Ovary (tissue), 3 donors: Measurements from ENCODE around the gene CFDP1.

Experiments
- EP300 ChIP-seq: sonication (generic); formaldehyde crosslinking; IDR thresholded peaks from one replicate; pipeline ENCODE4 v1.6.1; 2017; ENCODE audit warnings: antibody characterized with exemption
- POLR2A ChIP-seq: fragments of 450-650 bp; IDR thresholded peaks from one replicate; pipeline ENCODE4 v1.6.1; 2017; ENCODE audit warnings: antibody characterized with exemption, mild to moderate bottlenecking, moderate library complexity
- TF ChIP-seq, protein P1 (sequence below), 3 donors: fragments of 450-650 bp in 2 of 3; fragments of 200-600 bp in 1 of 3; IDR thresholded peaks; one replicate each; pipeline versions ENCODE4 v1.5.1 to v1.8.0; 2016 to 2022; ENCODE audit warnings: antibody characterized with exemption in 3 of 3, mild to moderate bottlenecking in 1 of 3
- donor health status: DM: no; HTN: no; CAD: no.

DNA sequence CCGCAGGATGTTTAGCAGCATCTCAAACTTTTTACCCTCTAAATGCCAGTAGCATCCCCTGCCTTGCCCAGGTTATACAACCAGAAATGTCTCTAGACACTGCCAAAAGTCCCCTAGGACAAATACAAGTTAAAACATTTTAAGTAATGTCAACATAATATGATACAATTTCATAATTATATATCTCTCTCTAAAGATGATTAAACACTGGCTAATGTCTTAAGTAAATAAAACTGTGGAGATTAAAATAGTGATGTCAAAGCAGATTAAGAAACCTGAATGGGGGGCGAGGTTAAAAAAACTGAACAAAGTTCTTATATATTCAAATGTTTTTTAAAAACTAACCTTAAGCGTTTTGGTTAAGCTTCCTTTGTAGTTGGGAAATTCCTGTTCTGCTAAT, 62.1 kb downstream of the CFDP1 start:
- TF ChIP-seq, protein P1, sequence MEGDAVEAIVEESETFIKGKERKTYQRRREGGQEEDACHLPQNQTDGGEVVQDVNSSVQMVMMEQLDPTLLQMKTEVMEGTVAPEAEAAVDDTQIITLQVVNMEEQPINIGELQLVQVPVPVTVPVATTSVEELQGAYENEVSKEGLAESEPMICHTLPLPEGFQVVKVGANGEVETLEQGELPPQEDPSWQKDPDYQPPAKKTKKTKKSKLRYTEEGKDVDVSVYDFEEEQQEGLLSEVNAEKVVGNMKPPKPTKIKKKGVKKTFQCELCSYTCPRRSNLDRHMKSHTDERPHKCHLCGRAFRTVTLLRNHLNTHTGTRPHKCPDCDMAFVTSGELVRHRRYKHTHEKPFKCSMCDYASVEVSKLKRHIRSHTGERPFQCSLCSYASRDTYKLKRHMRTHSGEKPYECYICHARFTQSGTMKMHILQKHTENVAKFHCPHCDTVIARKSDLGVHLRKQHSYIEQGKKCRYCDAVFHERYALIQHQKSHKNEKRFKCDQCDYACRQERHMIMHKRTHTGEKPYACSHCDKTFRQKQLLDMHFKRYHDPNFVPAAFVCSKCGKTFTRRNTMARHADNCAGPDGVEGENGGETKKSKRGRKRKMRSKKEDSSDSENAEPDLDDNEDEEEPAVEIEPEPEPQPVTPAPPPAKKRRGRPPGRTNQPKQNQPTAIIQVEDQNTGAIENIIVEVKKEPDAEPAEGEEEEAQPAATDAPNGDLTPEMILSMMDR (IDR thresholded peaks at IDR 0.05): no peak
- TF ChIP-seq POLR2A (no peak), EP300 (no peak)
